Stimulated activated CD4-positive, alpha-beta T cell treated with anti-CD3 and anti-CD28 coated beads, Interleukin-1b, Interleukin-23, amount 100 ng/mL, for 24 hours (primary cell): Measurements from ENCODE around the gene ULK4.
"Not testable (repeated sequence)": the region's sequence is repeated elsewhere in the genome, so short reads cannot be mapped to it uniquely, and the experiment has no call there.

Experiments used
- DNase-seq, 4 experiments: peaks; one replicate each; pipeline ENCODE4 v3.0.0-alpha.2; 2020; ENCODE audit warnings: low read depth in 4 of 4, low spot score in 1 of 4

Gene ULK4

DNA sequence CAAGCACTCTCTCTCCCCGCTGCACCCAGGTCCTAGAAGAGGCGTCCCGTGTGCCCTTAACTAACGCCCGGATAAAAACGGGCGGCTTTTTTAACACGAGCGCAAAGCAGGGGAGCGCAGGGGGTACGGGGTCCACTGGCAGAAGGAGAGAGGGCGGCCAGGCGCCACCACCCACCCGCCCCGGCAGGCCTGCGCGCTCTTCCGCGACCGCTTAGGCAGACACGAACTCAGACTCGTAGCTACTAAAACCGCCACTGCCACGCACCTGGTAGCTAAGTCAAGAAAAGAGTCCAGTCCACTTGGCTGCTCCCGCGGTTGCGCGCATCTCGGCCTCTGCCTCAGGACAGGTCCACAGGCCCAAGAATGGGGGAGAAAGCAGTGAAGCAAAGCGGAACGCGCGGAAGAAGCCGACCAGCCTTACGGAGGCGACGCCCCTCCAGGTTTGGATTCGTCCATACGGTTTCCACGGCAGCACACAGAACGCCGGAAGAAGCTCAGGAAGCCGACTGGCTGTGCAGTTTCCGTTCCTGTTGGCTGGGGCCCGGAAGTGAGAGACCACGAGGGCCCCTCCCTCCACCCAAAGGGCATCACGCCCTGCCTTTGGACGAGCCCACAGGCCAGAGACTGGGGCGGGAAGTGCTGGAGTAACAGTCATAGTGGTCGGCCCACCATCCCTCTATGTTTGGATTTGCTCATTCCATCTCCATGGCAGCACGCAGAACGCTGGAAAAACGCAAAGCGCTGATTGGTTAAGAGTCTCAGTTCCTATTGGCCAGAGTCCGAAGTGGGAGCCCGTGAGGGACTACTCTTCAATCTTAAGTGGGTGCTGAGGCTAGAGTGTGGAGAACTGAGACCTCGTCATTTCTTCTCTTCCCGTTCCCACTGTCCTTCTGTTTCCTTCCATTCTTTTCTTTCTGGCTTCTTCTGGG, at the start of gene ULK4:
Gene ULK4, minus strand, starts transcription at position 353 of the 929 bp plus-strand sequence. CDS start 7,344 bp downstream, outside the sequence.
- peak; percentile 77 to 89 (median 82) for DNase-seq

DNA sequence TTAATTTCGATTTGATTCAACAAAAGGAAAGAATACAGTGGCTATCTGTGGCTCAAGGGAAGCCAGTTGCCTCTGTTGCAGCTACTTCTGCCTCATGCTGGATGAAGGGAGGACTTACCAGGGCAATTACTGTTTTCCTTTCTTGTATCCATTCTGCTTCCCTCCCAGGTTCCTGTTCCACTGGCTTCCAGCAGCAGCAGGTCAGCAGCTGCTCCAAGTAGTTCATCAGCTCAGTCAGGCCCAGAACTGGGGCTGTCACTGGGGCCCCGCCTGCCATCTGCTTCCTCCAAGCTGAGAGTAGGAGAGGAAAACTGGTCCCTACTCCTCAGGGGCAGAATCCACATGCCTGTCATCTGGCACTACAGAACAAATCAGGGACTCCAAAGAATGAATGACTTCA, 48.6 kb upstream of the ULK4 start:
- DNase-seq = no peak

DNA sequence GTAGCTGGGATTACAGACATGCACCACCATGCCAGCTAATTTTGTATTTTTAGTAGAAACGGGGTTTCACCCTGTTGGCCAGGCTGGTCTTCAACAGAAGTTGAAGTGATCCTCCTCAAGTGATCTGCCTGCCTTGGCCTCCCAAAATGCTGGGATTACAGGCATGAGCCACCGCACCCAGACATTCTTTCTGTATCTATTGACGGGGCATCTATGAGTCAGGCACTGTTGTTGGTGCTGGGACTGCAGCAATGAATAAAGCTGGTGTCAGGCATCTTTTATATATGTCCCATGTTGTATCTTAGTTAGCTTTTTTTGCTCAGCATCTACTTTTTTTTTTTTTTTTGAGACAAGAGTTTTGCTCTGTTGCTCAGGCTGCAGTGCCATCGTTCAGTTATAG, 47.6 kb upstream of the ULK4 start:
- no peak for DNase-seq

DNA sequence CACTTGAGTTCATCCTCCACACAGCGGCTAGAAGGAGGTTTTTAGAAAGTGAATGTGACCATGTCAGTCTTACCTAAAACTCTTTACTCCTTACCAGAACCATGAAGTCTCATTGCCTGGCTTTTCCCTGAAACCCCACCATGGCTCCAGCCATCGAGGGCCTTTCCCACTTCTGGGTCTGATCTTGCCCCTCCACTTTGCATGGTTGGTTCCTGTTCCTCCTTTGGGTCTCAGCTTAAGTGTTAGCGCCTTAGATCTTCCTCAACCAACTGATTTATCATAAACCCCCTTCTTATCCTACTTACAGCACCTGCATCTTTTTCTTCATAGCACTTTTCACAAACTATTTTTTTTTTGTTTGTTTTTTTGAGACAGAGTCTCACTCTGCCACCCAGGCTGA, 45.9 kb upstream of the ULK4 start:
- no peak for DNase-seq

DNA sequence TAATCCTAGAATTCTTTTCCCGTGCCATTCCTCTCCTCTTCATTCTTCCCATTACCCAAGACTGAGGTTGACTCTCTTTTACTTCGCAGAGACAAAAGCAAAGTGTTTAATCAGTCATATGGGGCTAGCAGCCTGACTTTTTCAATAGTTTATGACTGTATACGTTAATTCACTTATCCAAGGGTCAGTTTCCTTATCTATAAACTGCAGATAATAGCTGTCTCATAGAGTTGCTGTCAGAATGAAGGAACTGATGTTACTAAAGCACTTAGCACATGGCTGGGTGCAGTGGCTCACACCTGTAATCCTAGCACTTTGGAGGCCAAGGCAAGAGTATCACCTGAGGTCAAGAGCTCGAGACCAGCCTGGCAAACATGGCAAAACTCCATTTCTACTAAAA, 43.5 kb upstream of the ULK4 start:
- DNase-seq = no peak

DNA sequence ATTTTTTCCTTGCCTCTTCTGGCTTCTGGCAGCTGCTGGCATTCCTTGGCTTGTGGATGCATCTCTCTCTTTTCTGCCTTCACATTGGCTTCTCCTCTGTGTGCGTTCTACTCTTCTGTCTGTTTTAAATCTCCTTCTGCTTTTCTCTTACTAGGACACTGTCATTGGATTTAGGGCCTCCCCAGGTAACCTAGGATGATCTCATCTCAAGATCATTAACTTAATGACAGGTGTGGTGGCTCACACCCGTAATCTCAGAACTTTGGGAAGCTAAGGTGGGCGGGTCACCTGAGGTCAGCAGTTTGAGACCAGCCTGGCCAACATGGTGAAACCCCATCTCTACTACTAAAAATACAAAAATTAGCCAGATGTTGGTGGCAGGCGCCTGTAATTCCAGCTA, 40.9 kb upstream of the ULK4 start:
- DNase-seq = no peak

DNA sequence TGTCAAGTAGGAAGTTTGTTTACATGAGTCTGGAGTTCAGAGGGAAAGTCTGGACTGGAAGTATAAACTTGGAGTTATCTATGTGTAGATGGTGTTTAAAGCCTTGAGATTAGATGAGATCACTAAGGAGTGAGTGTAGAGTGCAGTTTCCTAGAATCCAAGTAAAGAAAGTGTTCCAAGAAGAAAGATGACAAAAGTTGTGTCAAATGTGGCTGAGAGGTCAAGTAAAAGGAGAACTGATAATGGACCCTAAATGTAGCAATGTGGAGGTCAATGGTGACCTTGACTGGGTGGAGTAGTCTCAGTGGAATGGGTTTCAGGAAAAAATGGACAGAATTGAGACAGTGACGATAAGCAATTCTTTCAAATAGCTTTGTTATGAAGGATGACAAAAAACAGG, 39.9 kb upstream of the ULK4 start:
- no peak for DNase-seq

GRCh38 chr3:41999909-42000308, 38.0 kb upstream of the ULK4 start:
- DNase-seq = no peak

GRCh38 chr3:41997702-41998550, 36.0 kb upstream of the ULK4 start:
- DNase-seq = no peak

DNA sequence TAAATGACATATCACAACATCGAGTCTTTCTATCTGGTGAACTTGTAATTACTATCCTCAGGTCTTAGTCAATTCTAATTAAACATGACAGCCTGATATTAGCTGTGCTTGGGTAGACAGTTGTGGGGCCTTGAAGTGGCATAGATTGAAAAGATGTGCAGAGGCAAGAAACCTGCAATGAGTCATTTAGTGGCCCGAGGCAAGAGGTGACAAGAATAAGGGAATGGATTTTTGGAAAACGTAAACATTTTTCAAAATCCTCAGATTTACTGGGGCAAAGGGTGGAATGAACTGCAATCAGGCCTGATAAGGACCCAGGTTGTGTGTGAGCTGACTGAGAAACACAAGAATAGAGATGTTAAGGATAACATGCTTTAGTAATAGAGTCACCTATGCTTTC, 29.5 kb upstream of the ULK4 start:
- DNase-seq = no peak

DNA sequence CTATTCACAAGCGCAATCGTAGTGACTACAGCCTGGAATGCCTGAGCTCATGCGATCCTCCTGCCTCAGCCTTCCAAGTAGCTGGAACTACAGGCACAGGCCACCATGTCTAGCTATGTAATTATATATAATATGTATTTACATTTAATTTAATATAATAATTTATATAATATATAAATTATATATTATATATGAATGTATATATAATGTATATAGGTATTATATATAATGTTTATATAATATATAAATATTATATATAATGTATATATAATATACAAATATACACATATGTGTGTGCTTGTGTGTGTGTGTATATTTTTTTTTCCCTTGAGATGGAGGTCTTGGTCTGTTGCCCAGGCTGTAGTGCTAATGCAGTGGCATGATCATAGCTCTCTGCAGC, 27.6 kb upstream of the ULK4 start:
- no peak for DNase-seq

GRCh38 chr3:41987627-41988026, 25.7 kb upstream of the ULK4 start:
- DNase-seq = no peak

DNA sequence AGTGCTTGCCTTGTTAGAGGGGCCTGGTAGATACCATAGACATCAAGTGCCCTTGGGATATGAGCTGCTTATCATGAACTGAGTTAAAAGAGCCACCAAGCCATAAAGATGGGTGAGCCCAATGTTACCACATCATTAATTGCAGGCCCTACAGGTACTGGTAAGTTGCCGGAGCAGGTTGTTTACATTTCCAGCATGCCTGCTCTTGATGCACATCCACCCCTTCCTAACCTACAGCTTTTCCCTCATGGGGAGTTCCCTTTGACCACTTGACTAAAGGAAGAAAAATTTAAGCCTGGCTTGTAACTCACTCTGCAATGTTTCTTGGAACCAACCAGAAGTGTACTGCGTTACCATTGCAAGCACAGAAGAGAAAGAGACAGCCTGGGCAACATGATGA, 24.7 kb upstream of the ULK4 start:
- DNase-seq = no peak

GRCh38 chr3:41985018-41985417, 23.1 kb upstream of the ULK4 start:
- DNase-seq = no peak

DNA sequence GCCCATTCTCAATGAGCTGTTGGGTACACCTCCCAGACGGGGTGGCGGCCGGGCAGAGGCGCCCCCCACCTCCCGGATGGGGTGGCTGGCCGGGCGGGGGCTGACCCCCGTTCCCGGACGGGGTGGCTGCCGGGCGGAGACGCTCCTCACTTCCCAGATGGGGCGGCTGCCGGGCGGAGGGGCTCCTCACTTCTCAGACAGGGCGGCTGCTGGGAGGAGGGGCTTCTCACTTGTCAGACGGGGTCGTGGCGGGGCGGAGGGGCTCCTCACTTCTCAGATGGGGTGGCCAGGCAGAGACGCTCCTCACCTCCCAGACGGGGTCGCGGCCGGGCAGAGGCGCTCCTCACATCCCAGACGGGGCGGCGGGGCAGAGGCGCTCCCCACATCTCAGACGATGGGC, 21.2 kb upstream of the ULK4 start:
- not testable (repeated sequence) for DNase-seq

DNA sequence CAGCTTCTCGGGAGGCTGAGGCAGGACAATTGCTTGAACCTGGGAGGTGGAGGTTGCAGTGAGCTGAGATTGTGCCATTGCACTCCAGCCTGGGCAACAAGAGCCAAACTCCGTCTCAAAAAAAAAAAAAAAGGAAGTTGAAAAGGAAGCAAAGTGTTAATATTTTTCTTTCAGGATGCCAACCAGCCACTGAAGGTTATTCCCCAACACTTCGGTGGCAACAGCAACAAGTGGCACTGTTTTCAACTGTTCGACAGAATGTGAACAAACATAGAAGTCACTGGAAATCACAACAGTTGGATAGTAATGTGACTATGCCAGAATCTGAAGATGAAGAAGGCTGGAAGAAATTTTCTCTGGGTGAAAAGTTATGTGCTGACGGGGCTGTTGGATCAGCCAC, 15.5 kb upstream of the ULK4 start:
- not testable (repeated sequence) for DNase-seq

DNA sequence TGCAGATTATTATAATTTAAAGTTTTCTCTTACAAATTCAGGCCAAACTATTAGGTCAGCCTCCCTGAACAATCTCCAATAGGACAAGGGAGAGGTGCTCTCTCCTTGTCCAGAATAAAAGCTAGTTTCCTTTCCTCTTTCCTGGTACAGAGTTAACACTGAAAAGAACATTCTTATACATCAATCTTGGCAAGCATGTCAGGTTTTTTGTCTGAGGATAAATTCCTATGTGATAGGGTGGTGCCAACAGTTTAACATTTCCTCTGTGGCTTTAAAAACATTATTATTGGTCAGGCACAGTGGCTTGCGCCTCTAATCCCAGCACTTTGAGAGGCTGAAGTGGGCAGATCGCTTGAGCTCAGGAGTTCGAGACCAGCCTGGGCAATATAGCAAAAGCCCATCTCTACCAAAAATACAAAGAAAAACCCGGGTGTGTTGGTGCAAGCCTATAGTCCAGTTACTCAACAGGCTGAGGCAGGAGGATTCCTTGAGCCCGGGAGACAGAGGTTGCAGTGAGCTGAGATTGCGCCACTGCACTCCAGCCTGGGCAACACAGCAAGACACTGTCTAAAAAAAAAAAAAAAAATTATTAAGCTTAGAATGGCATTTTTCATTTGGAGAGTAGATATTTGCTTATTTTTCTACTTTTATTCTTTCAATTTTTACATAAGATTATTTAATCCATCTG, 13.7 kb upstream of the ULK4 start:
- no peak for DNase-seq

DNA sequence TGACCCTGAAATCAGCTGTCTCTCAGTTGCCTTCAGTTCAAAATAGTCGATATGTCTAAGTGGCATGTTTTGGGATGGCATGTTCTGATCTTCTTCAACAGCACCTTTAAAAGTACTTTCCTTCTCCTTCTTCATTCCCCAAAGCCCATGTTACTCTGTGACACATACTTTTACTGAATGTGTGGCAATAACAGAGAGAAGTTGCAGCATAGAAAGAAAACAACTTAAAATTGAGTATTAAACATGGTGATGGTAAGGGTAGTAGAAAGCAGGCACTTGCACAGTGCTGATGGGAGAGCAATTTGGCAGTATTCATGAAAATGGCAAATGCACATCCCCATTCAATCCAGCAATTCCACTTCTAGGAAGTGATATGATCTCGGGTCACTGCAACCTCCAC, 12.3 kb upstream of the ULK4 start:
- DNase-seq = no peak

DNA sequence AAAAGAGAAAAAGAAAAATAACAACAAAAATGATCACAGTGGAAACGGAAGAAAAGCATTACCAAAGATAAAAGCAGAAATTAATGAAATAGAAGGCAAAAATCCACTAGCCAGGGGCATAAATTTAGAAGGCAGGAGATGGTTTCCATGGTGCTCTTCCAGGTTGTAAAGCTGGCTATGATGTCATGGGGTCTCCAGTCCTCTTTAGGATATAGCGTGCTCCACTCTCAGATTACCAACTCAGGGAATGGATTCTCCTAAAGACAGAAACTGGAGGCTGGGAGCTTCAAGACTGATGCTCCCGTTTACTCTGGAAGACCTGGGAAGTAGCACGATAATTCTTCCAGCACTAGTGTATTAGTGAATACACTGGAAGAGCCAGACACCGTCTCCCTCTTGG, 10.9 kb upstream of the ULK4 start:
- no peak for DNase-seq

- no peak for DNase-seq
Measured at GRCh38 chr3:41966206-41966605, 4.3 kb upstream of the ULK4 start.

GRCh38 chr3:41963823-41964222, 1.9 kb upstream of the ULK4 start:
- no peak for DNase-seq
